GM15510 (cell line): ENCODE data around the gene BARX2.

Experiments used
- POLR2A ChIP-seq: IDR thresholded peaks from 3 replicates; pipeline ENCODE4 v1.6.1; 2011; ENCODE audit warnings: borderline replicate concordance; ENCODE audit not compliant: insufficient read length; ENCODE audit errors: extremely low read depth

The BARX2 gene

DNA sequence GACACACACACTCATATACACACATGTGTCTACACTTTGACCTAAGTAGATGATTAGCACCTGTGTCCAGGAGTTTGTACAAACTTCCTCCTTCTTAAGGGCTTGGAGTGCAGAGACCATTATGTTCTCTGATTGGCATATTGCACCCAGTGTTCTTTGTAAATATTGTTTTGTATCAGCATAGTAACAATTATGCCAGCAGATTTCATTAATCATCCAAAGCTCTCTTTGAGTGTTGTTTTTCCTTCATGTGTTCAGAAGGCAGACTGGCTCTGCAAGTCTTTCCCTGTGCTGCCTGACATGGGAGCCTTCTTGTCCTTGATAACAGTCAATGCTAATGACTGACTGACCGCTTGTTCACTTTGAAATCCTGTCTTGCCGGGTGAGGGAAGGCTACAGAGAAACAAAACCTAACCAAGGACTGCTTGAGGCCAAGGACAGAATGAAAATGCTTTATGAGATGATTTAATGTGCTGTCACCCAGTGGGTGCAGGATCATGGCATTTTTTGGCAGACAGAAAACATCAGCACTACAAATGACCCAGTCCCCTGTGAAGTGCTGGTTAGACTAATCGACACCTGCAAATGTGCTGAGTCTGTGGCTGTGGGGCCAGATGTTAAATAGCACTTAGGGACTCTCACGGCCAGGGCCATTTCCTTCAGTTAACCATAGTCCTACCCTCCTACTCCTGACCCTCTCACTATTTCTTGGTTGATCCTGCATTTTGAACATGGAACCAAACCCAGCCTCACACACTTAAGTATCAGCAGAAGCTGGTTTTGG, 6.6 kb upstream of the BARX2 start:
- no peak for TF ChIP-seq POLR2A

DNA sequence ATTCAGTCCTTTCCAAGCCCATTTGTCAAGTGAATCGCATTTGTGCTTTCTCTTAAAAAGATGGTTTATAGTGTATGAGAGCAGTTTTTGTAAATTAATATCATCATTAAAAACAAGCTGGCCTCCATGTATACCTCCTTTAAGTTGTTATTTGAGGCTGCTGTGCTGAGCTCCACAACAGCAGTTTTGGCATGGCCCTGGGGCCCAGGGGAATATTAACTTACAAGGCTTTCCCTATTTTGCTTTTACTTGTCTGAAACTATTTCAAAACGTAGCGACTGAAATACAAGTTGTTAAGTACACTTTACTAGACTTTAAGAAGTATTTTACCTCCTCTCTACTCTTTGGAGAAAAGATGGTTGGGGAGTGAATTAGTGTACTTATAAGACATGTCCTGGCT, 4.9 kb upstream of the BARX2 start:
- no peak for TF ChIP-seq POLR2A

DNA sequence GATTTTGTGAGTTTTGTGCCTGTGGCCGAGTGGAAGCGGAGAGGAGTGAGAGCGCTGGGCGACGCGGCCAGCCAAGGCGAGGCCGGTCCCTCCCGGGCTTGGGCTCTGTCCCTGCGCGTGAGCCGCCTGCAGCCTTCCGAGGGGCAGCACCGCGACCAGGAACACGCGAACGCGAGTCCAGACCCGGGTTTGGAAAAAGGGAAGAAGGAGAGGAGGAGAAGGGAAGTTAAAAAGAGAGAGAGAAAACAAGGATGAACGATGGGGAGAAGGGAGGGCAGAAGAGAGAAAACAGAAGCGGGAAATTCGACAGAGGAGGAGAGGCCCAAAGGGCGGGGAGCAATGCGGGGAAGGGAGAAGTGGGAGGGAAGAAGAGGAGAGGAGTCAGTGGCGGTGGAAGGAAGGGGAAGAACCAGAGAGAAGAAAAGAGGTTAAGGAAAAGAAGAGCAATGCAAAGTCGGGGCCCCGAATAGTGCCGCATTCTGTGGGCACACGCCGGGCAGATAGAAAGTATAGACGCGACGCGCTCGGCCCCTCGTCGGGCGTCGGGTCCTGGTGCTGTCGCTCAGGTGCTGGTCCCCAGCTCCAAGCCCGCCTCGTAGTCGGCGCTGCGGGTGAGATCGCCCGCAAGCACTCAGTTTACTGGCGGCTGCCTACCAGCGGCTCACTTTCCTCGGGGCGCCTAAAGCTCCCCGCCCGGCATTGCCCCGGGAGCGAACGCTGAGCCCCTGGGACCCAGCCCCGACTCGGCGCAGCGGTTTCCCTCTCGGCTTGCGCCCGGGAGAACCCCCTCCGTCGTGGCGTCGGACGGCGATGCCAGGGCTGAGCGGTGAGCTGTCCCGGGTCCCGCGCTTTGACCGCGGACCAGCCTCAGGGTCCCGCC, 2.8 kb upstream of the BARX2 start:
- TF ChIP-seq POLR2A = no peak

DNA sequence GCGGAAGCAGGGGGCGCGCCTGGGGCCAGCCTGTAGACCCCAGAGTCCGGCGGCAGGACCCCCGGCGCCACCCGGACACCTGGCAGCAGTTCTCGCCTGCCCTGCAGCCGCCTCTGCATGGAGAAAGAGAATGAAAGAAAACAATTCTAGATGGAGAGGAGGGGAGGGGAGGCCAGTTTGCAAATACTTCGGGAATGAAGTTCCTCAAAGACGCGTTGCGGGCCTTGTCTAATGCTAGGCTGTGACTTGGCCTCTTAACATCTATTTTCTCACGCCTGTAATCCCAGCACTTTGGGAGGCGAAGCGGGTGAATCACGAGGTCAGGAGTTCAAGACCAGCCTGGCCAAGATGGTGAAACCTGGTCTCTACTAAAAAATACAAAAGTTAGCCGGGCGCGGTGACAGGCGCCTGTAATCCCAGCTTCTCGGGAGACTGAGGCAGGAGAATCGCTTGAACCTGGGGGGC, 2.1 kb upstream of the BARX2 start:
- TF ChIP-seq POLR2A = no peak

DNA sequence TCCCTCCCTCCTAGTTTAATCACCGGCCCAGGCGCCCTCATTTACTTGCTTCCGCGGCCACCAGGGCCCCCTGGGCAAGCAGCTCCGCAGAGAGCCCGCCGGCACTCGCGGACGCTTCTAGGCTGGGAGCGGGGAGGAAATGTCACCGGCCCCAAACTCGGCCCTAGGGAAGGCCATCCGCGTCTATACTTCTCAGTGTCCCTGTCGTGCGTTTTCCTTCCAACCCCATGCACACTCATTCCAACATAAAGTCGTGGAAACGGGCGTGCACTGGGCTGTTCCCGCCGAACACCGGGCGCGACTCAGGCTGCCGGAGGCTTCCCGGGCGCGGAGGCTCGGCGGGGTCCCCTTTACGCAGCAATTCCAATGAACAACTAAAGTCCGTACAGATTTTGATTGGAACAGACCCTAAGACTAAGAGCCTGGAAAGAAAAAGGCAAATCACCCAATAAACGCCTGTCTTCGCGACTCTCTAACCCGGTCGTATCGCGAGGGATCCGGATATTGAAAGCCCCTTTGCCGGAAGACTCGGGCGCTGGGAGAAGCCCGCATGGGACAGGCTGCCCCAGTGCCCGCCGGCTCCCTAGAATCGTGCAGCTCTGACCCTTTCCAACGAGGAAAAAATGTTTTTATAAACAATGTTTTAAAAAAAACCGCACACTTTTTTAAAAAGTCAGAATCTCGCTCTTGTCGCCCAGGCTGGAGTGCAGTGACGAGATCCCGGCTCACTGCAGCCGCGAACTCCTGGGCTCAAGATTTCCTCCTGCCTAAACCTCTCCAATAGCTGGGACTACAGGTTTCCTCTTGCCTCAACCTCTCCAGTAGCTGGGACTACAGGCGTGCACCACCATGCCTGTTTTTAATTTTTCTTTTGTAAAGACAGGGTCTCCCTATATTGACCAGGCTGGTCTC, 1.3 kb upstream of the BARX2 start:
- no peak for TF ChIP-seq POLR2A

DNA sequence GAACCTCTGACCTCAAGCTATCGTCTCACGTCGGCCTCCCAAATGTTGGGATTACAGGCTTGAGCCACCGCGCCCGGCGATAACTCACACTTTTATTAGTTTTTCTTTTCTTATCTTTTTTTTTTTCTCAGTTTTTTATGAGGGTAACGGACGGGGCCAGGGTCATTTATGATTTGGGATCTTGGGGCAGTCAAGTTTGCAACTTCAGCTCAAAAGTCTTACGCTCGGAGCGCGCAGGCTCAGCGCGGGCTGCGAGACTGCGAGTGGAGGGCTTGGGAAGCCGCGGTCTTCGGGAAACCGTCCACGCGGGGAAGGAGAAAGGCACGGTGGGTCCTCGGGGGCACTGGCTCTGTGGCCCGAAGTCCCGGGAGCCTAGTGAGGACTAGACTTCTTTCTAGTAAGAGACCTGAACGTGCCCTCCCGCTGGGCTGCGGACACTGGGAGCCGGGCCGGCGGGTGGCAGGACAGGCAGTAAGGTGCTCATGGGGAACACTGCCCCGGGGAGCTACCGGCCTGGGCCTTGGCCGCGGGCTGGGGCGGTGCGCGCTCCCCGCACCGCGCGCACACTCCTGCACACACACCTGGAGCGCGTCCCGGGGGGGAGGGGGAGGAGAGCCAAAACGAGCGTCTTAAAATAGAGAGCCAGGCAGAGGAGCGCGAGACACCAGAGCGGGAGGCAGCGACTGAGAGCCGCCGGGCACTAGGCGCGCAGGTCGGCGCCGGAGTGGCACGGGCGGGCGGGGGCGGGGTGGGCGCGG, 476 bp upstream of the BARX2 start:
- no peak for TF ChIP-seq POLR2A

DNA sequence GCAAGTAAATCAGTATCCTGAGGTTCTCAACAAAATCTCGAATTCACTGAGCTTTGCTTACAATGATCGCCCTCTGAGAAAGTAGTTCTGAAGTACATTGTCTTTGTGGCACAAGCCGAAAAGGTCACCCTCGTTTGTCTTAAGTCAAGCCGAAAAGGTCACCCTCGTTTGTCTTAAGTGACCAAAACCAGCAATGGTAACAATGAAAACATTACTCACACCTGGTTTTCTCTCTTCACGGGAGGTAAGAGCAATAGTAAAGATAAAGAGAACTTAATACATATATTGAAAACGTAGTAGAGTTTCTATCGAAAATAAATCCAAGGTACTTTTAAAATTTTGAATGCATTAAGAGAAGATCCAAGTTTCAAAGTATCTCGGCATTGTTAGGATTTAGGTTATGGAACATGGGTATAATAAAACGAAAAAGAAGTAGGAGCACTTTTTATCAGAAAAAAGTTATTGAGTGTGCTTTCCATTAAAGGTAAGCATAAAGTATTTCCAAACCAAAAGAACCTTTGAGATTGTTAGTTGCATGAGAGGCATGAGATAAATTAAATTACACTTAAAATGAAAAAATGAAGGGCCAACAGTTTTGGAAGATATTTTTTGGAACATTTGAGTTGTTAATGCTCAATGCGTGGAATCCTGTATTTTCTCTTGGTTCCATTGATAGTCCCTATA, 1.2 kb downstream of the BARX2 start:
- TF ChIP-seq POLR2A = no peak

DNA sequence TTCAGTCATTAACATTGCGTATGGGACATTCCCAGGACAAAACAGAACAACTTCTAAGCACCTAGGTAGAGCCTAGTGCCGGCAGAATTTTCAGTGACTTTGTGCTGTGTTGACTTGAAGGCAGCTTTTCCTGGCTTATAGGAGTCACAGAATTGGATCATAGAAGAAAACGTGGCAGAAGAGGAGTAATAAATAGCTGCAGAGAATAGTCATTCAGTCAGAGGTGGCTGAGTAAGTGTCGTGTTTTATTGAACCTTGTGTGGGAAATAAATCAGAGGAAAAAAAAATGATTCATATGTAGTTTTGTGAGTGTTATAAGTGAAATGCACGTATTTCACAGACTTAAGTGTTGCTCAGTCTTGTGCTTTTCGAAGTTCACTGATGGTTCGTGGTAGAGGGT, 2.1 kb downstream of the BARX2 start:
- no peak for TF ChIP-seq POLR2A

DNA sequence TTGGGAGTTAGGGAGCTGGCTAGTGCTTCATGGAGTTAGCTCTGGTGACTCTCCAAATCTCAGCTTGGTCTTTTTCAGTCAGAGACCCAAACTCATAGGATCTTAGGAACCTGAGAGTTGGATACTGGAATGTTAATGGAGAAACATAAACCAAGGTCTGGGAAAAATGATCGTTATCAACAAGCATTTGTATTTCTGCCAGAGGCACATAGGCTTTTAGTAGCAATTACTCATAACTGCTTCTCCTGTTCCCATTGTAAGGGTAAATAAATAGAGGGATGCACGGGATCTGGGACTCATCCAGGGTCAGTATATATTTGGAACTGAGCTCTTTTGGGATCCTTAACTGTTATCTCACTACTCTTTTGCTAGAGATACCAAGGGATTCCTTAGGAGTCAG, 4.8 kb downstream of the BARX2 start:
- TF ChIP-seq POLR2A = no peak

DNA sequence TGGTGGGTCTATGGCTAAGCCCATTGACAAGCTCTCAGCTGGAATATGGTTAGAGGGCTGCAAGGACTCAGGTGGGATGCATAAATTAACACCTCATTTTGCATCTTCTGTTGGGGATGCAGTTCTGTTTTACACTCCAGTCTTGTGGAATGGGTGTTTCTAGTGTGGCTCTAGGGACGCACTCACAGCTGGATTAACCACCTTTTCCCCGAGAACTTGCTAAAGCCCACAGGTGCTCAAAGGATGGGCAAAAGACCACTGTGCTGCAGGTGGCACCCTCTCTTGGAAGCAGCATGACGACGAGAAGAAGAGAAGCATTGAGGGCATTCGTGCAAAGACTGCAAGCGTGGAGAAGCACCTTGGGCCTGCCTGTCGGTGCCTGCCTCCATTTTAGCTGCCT, 6.9 kb downstream of the BARX2 start:
- TF ChIP-seq POLR2A = no peak

DNA sequence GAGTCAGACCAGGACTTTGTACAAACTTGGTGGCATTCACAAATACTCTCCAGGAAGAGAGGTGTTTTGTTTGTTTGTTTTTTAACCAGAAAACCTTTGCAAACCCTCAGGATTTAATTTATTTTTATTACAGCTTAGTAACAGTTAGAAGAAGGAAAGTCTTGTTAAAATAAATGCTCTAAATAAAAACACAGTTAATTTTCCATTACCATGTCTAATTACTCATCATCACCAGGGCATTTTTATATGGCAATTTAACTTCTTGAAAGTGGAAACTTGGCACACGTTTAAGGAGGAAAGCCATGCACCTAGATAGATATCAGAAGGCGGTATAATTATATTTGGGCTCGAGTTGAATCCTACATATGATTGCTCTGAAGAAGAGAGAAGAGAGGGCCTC, 7.4 kb downstream of the BARX2 start:
- TF ChIP-seq POLR2A = no peak

DNA sequence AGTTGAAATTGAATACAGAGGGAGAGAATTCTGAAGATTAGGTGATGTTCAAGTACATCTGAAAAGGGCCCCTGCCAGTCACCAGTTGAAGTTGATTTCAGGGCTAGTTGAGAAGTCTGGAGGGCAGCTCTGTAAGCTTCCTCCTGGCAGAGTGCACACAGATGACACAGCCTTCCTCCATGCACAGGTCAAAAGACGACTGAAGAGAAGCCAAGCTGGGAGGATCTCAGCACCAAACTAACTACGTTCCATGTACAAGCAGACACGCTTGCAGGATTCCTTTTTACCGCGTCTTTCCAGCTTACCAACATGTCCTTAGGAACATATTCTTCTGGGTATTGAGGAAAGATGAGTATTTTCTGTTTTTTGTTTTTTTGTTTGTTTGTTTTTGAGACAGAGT, 7.9 kb downstream of the BARX2 start:
- no peak for TF ChIP-seq POLR2A

DNA sequence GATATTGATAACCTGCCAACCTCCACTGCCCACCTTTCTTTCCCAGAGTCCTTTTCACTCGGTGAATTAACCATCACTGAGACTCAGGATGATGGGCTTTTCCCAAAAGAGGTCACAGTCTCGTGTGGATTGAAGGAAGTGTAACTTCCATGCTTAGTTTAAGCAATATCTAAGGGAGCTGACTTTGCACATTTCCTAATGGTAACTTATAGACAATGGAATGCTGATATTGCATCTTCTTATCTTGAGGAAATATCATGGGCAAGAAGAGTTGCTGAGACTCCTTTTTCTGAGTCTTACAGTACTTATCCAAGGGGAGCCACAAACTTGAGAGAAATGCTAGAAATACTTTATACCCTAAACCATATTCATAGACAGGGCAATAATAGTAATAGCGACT, 8.8 kb downstream of the BARX2 start:
- no peak for TF ChIP-seq POLR2A

DNA sequence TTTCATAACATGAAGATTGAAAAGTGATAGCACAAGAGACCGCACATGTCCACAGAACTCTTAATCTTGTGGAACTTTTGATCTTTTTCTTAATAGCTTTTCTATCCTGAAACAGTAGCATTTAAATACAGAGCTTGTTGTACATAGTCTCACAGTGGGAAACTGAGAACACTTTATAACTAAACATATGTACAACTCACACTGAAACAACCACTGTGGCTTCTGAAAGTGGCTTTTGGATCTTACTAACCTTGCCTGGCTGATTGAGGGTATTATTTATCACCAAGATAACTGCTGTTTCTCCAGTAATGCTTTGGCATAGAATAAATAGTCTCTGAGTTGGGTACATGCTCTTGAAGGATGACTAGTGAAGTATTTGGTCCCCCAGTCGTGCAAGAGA, 10.2 kb downstream of the BARX2 start:
- no peak for TF ChIP-seq POLR2A

DNA sequence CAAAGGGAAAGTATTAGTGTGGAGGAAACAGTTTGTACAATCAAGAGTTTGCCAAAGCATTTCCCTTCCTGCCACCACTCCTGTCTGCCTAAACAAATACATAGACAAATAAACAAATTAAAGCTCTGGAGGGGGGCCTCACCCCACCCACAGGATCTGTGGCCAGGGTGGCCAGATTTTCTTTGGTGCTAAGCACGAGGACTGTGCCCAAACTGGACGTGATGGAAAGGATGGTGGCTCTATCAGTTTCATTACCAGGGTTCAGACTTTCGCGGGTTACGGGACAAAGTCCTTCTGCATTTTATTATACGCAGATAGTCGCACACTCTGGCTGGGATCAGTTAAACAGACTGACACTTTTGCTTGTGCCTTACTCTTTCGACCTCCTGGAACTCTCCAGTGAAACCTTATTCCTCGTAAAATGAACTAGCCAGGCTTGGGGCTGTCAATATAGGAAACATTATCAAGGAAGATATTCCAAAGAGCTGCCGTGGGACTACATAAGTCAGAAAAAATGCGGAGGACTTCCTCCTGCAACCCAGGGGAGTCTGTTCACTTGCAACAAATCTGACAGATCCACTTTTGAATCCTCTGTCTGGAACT, 11.2 kb downstream of the BARX2 start:
- TF ChIP-seq POLR2A = no peak
